Activated naive CD8-positive, alpha-beta T cell (primary cell): ENCODE results near the gene LRP1.

ENCODE experiments used
- H3K27ac Mint-ChIP-seq: one replicate; pipeline ENCODE4 v1.8.0; 2021; ENCODE audit warnings: mixed read lengths
- H3K27me3 Mint-ChIP-seq: one replicate; pipeline ENCODE4 v1.8.0; 2021; ENCODE audit warnings: mixed read lengths
- H3K36me3 Mint-ChIP-seq: one replicate; pipeline ENCODE4 v1.8.0; 2021; ENCODE audit warnings: mixed read lengths
- H3K4me1 Mint-ChIP-seq: one replicate; pipeline ENCODE4 v1.8.0; 2021; ENCODE audit warnings: low read depth, mixed read lengths
- H3K4me3 Mint-ChIP-seq: one replicate; pipeline ENCODE4 v1.8.0; 2021; ENCODE audit warnings: mild to moderate bottlenecking, mixed read lengths
- H3K9me3 Mint-ChIP-seq: one replicate; pipeline ENCODE4 v1.8.0; 2021; ENCODE audit warnings: low read depth, mixed read lengths

Gene LRP1

DNA sequence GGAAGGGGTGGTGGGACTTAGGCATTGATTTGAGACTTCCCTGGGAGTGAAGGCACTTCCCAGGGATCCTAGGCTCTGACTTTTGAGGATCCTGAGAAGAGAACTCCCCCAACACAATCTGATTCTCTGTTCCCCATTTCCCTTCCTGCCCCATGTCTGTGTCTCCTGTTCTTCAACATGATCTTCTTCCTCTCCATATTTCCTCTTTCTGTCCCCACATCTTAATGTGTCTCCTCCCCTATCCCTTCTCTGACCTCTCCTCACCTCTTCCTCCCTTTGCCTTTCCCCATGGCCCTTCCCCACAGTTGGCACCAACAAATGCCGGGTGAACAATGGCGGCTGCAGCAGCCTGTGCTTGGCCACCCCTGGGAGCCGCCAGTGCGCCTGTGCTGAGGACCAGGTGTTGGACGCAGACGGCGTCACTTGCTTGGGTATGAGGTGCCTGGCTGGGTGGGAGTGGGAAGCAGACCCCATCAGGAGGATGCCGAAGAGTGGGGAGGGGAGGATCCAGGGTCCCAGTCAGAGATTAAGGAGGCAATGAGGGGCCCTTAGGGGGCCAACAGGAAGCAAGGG is 34.4 kb downstream of the LRP1 start:
- H3K36me3 Mint-ChIP-seq, result peaks cover 3% of the 10 kb centered on the region
- no peak overlapping the region for H3K27ac Mint-ChIP-seq
- H3K9me3 Mint-ChIP-seq, result no peaks in the 10 kb centered on the region
- no peaks in the 10 kb centered on the region for H3K27me3 Mint-ChIP-seq
- peaks cover 10% of the 10 kb centered on the region for H3K4me1 Mint-ChIP-seq
- H3K4me3 Mint-ChIP-seq, result no peak overlapping the region

DNA sequence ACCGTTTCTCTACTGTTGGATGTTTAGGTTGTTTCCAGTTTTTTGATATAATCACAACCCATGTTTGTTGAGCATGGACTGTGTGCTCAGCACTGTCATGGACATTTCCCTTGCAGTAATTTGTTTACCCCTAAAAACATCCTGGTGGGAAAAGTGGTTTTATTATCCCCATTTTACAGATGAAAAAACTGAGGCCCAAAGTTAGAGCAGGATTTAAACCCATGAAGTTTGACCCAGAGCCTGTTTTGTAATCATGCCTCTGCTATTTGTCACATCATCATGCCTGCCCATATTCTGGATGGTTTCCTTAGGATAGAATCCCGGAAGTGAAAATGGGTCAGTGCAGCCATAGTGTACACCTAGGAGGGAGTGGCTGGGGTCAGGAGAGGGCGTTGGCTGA is 36.2 kb downstream of the LRP1 start:
- H3K4me1 Mint-ChIP-seq, result peaks cover 7% of the 10 kb centered on the region

DNA sequence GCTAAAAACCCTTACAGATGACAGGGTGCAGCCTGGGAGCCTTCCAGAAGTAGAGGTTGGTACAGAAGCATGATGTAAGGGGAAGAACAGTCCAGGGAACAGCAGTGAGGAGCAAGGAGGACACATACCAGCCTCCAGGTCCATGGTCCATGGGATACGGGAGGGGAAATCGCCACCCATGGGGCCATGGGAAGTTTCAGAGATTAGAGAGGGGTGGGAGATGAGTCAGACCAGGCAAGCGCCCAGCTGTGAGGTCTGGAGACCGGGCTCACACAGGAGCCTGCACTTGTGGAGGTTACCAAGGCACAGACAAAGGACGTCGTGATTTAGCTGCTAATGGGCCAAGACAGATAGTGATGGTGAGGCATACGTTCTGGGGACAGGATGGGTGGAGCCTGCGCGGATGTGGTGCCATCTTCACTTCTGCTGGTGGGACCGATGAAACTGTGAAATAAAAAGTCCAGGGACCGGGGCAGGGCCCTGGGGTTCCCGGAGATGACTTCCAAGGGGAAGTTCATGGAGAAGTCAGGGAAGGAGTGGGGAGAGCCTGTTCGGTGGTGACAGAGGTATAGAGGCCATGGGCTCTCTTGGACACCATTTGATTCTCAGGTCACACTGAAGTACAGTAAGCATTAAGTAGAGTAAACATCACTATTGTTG is 36.8 kb downstream of the LRP1 start:
- Mint-ChIP-seq H3K27me3 (no peaks in the 10 kb centered on the region), H3K4me1 (peaks cover 7% of the 10 kb centered on the region), H3K4me3 (no peak overlapping the region), H3K27ac (no peak overlapping the region), H3K36me3 (peaks cover 3% of the 10 kb centered on the region), H3K9me3 (no peaks in the 10 kb centered on the region)

More for the DNA sequence above, 36.2 kb downstream of the LRP1 start:
- Mint-ChIP-seq H3K36me3 (peaks cover 3% of the 10 kb centered on the region), H3K9me3 (no peaks in the 10 kb centered on the region), H3K4me3 (no peak overlapping the region), H3K27ac (no peak overlapping the region), H3K27me3 (no peaks in the 10 kb centered on the region)

DNA sequence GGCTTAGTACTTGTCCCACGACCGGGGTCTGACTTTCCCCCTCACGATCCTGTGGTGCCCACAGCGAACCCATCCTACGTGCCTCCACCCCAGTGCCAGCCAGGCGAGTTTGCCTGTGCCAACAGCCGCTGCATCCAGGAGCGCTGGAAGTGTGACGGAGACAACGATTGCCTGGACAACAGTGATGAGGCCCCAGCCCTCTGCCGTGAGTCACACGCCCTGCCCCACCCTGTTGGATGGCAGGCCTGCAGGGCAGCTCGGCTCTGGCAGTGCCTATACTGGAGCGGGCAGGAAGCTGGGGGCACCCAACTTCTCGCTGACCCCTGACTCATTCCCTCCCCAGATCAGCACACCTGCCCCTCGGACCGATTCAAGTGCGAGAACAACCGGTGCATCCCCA is 37.5 kb downstream of the LRP1 start:
- no peaks in the 10 kb centered on the region for H3K9me3 Mint-ChIP-seq

DNA sequence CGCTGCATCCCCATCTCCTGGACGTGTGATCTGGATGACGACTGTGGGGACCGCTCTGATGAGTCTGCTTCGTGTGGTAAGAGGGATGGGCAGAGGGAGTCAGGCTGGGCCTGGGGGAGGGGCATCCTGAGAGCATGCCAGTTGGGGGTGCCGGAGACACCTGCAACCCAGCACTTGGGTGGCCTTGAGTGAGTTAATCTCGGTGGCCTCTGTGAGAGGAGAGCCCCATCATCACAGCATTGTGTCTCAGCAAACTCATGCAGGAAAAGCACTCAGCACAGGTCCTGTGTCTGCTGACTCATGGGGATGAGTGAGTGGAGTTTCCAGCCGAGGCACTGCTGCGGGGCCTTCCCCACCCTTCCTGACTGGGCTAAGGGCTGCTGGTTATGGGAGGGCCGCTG is 38.7 kb downstream of the LRP1 start:
- Mint-ChIP-seq H3K4me1 (peaks cover 7% of the 10 kb centered on the region), H3K27me3 (no peaks in the 10 kb centered on the region), H3K9me3 (no peaks in the 10 kb centered on the region), H3K4me3 (no peak overlapping the region), H3K27ac (no peak overlapping the region), H3K36me3 (peaks cover 3% of the 10 kb centered on the region)

More for the DNA sequence above, 37.5 kb downstream of the LRP1 start:
- Mint-ChIP-seq H3K4me3 (no peak overlapping the region), H3K27ac (no peak overlapping the region), H3K27me3 (no peaks in the 10 kb centered on the region), H3K36me3 (peaks cover 3% of the 10 kb centered on the region), H3K4me1 (peaks cover 7% of the 10 kb centered on the region)

DNA sequence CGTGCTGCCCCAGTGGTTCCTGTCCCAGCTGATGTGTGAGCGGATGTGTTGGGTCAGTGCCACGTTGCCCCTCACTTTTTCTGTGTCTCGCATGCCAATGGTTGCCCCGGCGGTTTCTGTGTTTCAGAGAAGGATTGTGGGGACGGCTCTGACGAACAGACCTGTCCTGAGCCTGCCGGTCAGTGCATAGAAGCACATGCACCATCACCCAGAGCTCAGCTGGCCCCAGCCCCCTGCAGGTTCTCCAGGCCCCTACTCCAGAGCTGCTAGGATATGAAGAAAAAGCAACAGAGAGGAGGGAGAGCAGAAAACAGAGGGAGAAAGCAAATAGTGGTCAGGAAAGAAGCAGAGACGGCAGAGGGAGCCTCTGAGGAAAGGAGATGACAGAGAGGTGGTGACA is 39.8 kb downstream of the LRP1 start:
- Mint-ChIP-seq H3K27ac (no peak overlapping the region), H3K4me3 (no peak overlapping the region), H3K4me1 (peaks cover 7% of the 10 kb centered on the region)

DNA sequence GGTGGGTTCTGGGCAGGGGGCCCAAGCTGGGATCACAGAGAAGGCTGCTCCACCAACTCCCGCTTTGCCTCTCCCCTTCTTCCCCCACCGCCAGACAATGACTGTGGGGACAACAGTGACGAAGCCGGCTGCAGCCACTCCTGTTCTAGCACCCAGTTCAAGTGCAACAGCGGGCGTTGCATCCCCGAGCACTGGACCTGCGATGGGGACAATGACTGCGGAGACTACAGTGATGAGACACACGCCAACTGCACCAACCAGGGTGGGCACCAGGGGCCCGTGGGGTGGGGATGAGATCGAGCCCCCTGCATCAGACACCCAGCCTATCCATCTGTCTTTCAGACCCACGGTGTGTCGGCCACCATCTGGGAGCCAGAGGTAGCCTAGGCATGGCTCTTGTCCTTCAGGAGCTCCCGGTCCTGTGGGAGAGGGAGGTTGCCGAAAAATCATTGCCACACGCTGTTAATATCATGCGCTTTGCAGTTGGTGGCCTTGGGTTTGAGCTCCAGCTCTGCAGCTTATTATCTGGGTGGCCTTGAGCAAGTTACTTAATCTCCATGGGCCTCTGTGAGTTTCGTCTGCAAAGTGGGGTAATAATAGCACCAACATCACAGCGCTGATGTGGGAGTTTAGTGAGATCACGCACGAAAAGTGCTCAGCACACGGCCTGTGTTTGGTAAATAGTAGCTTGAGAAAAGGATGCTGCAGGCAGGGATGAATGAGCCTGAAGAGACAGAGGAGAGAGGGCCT is 40.9 kb downstream of the LRP1 start:
- Mint-ChIP-seq H3K36me3 (no peaks in the 10 kb centered on the region), H3K27ac (no peak overlapping the region), H3K27me3 (no peaks in the 10 kb centered on the region), H3K4me3 (no peak overlapping the region), H3K9me3 (no peaks in the 10 kb centered on the region), H3K4me1 (peaks cover 7% of the 10 kb centered on the region)

More for the DNA sequence above, 39.8 kb downstream of the LRP1 start:
- no peaks in the 10 kb centered on the region for H3K36me3 Mint-ChIP-seq
- no peaks in the 10 kb centered on the region for H3K27me3 Mint-ChIP-seq
- H3K9me3 Mint-ChIP-seq, result no peaks in the 10 kb centered on the region

DNA sequence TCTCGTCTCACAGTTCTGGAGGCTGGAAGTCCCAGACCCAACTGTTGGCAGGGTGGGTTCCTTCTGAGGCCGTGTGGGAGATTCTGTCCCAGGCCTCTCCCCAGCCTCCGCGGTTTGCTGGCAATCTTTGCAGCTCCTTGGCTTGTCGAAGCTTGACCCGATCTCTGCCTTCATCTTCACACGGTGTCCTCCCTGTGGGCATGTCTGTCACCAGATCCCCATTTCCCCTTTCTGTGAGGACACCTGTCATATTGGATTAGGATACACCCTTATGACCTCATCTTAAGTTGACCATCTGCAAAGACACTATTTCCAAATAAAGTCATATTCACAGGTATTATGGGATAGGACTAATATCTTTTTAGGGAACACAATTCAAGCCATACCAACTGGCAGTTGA is 41.7 kb downstream of the LRP1 start:
- H3K27me3 Mint-ChIP-seq, result no peaks in the 10 kb centered on the region
- peaks cover 7% of the 10 kb centered on the region for H3K4me1 Mint-ChIP-seq
- no peaks in the 10 kb centered on the region for H3K9me3 Mint-ChIP-seq
- H3K36me3 Mint-ChIP-seq, result no peaks in the 10 kb centered on the region
- H3K27ac Mint-ChIP-seq, result no peak overlapping the region
- no peak overlapping the region for H3K4me3 Mint-ChIP-seq

DNA sequence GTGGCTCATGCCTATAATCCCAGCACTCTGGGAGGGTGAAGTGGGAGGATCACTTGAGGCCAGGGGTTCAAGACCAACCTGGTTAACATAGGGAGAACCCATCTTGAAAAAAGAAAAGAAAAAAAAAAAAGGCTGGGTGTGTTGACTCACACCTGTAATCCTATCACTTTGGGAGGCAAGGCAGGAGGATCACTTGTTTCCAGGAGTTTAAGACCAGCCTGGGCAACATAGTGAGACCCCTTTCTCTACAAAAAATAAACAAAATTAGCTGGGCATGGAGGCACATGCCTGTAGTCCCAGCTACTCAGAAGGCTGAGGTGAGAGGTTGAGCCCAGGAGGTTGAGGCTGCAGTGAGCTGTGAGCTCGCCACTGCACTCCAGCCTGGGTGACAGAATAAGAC is 42.1 kb downstream of the LRP1 start:
- H3K9me3 Mint-ChIP-seq, result no peaks in the 10 kb centered on the region
- no peak overlapping the region for H3K4me3 Mint-ChIP-seq
- no peak overlapping the region for H3K27ac Mint-ChIP-seq
- H3K4me1 Mint-ChIP-seq, result peaks cover 7% of the 10 kb centered on the region
- H3K27me3 Mint-ChIP-seq, result no peaks in the 10 kb centered on the region
- H3K36me3 Mint-ChIP-seq, result no peaks in the 10 kb centered on the region

DNA sequence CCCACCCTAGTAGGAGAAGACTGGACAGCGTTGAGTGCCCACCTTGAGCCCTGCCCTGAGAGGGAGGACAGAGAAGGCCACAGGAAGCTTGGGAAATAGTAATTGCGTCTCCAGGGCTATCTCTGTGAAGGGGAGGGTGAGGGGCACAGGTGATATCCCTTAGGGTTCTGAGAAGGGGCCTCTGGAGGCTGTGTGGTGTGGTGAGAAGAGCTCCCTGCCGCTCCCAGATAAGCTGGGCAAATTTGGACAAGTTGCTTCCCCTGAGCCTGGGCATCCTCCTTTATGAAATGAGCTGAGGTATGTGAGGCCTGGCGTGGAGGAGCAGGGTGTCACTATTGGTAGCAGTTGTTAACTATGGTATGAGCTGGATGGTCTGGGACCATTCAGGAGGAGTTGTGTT is 42.6 kb downstream of the LRP1 start:
- Mint-ChIP-seq H3K27ac (no peak overlapping the region), H3K4me3 (no peak overlapping the region), H3K36me3 (no peaks in the 10 kb centered on the region), H3K4me1 (peaks cover 7% of the 10 kb centered on the region), H3K27me3 (no peaks in the 10 kb centered on the region), H3K9me3 (no peaks in the 10 kb centered on the region)

DNA sequence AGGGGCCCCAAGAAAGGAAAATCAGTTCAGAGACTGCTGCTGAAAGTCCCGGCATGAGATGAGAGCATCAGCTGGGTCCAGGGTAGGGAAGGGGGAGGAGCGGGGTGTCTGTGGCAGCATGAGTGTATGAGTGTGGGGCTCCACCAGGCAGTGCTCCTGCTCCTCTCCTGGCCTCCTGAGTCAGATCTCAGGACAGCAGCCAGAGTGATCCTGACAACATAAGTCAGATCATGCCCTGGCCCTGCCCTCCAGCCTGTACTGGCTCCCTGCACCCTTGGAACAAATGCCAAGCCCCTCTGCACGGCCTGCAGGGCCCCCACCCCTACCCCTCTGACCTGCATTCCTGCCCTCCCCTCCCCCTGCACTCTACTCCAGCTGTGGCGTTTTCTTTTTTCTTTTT is 43.4 kb downstream of the LRP1 start:
- H3K36me3 Mint-ChIP-seq, result no peaks in the 10 kb centered on the region
- no peaks in the 10 kb centered on the region for H3K9me3 Mint-ChIP-seq
- no peak overlapping the region for H3K27ac Mint-ChIP-seq
- H3K4me3 Mint-ChIP-seq, result no peak overlapping the region
- H3K4me1 Mint-ChIP-seq, result peaks cover 7% of the 10 kb centered on the region
- H3K27me3 Mint-ChIP-seq, result no peaks in the 10 kb centered on the region

DNA sequence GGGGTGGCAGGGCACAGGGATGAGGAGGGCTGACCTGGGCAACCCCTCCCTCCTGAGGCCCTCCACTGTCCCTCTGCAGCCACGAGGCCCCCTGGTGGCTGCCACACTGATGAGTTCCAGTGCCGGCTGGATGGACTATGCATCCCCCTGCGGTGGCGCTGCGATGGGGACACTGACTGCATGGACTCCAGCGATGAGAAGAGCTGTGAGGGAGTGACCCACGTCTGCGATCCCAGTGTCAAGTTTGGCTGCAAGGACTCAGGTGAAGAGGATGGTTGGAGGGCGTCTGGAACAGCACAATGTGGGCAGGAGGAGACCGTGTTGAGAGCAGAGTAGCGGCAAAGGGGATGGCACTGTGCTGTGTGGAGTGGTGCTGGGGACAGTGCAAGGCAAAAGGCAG is 44.8 kb downstream of the LRP1 start:
- no peak overlapping the region for H3K4me3 Mint-ChIP-seq
- no peaks in the 10 kb centered on the region for H3K4me1 Mint-ChIP-seq
- H3K27ac Mint-ChIP-seq, result no peak overlapping the region
- H3K27me3 Mint-ChIP-seq, result no peaks in the 10 kb centered on the region
- H3K9me3 Mint-ChIP-seq, result no peaks in the 10 kb centered on the region
- H3K36me3 Mint-ChIP-seq, result no peaks in the 10 kb centered on the region

DNA sequence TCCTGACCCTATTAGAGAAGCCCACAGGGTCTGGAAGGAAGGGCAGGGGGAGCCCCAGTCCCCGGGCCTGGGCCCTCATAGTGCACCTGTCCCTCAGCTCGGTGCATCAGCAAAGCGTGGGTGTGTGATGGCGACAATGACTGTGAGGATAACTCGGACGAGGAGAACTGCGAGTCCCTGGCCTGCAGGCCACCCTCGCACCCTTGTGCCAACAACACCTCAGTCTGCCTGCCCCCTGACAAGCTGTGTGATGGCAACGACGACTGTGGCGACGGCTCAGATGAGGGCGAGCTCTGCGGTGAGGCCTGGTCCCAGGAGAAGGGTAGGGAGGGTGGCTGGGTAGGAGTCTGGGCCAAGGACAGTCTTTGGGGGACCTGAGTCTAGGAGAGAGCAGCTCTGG is 45.4 kb downstream of the LRP1 start:
- Mint-ChIP-seq H3K27me3 (no peaks in the 10 kb centered on the region), H3K4me1 (no peaks in the 10 kb centered on the region), H3K4me3 (no peak overlapping the region), H3K36me3 (no peaks in the 10 kb centered on the region), H3K27ac (no peak overlapping the region), H3K9me3 (no peaks in the 10 kb centered on the region)

DNA sequence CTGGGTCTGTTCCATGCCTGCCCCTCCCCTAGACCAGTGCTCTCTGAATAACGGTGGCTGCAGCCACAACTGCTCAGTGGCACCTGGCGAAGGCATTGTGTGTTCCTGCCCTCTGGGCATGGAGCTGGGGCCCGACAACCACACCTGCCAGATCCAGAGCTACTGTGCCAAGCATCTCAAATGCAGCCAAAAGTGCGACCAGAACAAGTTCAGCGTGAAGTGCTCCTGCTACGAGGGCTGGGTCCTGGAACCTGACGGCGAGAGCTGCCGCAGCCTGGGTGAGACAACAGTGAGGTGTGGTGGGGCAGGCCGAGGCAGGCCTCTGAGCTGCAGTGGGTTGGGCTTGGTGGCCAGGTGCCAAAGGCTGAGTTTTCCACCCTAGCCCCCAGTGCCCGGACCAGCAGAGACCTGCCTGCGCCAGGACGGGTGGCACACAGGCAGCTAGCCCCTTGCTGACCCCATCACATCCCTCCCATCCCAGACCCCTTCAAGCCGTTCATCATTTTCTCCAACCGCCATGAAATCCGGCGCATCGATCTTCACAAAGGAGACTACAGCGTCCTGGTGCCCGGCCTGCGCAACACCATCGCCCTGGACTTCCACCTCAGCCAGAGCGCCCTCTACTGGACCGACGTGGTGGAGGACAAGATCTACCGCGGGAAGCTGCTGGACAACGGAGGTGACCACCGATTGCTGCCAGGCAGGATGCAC is 47.3 kb downstream of the LRP1 start:
- H3K27me3 Mint-ChIP-seq, result no peaks in the 10 kb centered on the region
- no peak overlapping the region for H3K27ac Mint-ChIP-seq
- no peaks in the 10 kb centered on the region for H3K4me1 Mint-ChIP-seq
- H3K9me3 Mint-ChIP-seq, result no peaks in the 10 kb centered on the region
- no peaks in the 10 kb centered on the region for H3K36me3 Mint-ChIP-seq
- no peak overlapping the region for H3K4me3 Mint-ChIP-seq

DNA sequence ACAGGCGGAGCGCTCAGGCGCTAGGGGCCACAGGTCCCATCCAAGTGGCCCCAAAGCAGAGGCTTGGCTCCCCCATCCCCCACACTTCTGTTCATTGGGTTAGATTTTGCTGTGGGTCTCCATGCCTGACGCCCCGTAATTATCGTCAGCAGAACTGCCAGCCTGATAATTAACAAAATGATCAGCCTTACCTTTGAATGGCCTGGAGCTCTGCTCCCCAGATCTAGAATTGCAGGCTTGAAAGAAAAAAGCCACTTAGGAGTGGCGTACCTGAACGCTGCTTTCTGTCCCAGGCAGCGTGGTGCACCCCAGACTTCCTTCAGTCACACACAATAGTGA is 47.8 kb downstream of the LRP1 start:
- no peaks in the 10 kb centered on the region for H3K36me3 Mint-ChIP-seq
- H3K9me3 Mint-ChIP-seq, result no peaks in the 10 kb centered on the region
- H3K27me3 Mint-ChIP-seq, result no peaks in the 10 kb centered on the region
- H3K27ac Mint-ChIP-seq, result no peak overlapping the region
- H3K4me1 Mint-ChIP-seq, result no peaks in the 10 kb centered on the region
- H3K4me3 Mint-ChIP-seq, result no peak overlapping the region
